SU-DHL-6 (cell line): ENCODE measurements around the gene CNDP1.

Experiments
- H2AFZ ChIP-seq: fragments of 200-600 bp; sonication (generic); 2 replicates; pipeline ENCODE4 v1.6.1; 2014; ENCODE audit warnings: low read depth, mild to moderate bottlenecking, moderate library complexity, mixed read lengths, antibody characterized with exemption, low read length; ENCODE audit not compliant: severe bottlenecking
- H3F3A ChIP-seq: fragments of 200-600 bp; shearing (Covaris generic); 2 replicates; pipeline ENCODE4 v1.6.0; 2016; ENCODE audit warnings: antibody characterized with exemption, mild to moderate bottlenecking; ENCODE audit not compliant: insufficient read depth
- H3K27ac ChIP-seq: fragments of 200-600 bp; sonication (generic); 2 replicates; pipeline ENCODE4 v1.5.1; 2016; ENCODE audit warnings: low read depth, mild to moderate bottlenecking, low read length, moderate library complexity, mixed read lengths
- H3K27me3 ChIP-seq: fragments of 200-600 bp; sonication (generic), shearing (Covaris generic); 2 replicates; pipeline ENCODE4 v1.6.0; 2014; ENCODE audit warnings: mild to moderate bottlenecking, low read length
- H3K36me3 ChIP-seq: fragments of 200-600 bp; sonication (generic); 2 replicates; pipeline ENCODE4 v1.6.1; 2014; ENCODE audit warnings: mild to moderate bottlenecking, low read length, mixed read lengths
- H3K4me2 ChIP-seq: fragments of 300-600, 200-600 bp; shearing (Covaris generic), sonication (generic); 2 replicates; pipeline ENCODE4 v1.6.0; 2014; ENCODE audit warnings: low read length, low read depth, mild to moderate bottlenecking; ENCODE audit not compliant: poor library complexity, severe bottlenecking
- H3K4me3 ChIP-seq: fragments of 200-600 bp; sonication (generic); 2 replicates; pipeline ENCODE4 v1.5.1; 2014; ENCODE audit warnings: antibody characterized with exemption, low read length, mild to moderate bottlenecking, mixed read lengths; ENCODE audit not compliant: insufficient read depth, poor library complexity, severe bottlenecking
- H3K79me2 ChIP-seq: fragments of 200-600 bp; sonication (generic); 2 replicates; pipeline ENCODE4 v1.6.1; 2014; ENCODE audit warnings: mild to moderate bottlenecking, low read length, moderate library complexity; ENCODE audit not compliant: insufficient read depth
- H3K9ac ChIP-seq: fragments of 200-600 bp; sonication (generic); 2 replicates; pipeline ENCODE4 v1.7.0; 2014; ENCODE audit warnings: mild to moderate bottlenecking, low read length
- H3K9me2 ChIP-seq: fragments of 200-600 bp; sonication (generic); replicated peaks from 2 replicates; pipeline ENCODE4 v1.6.1; 2014; ENCODE audit warnings: low read length; ENCODE audit not compliant: insufficient read depth
- H3K9me3 ChIP-seq: fragments of 200-600 bp; sonication (generic); 2 replicates; pipeline ENCODE4 v1.6.1; 2014; ENCODE audit warnings: low read length, mixed read lengths; ENCODE audit not compliant: insufficient read depth
- H4K20me1 ChIP-seq: fragments of 200-600 bp; sonication (generic); 2 replicates; pipeline ENCODE4 v1.6.1; 2014; ENCODE audit warnings: low read depth, mild to moderate bottlenecking, antibody characterized with exemption, low read length, moderate library complexity, mixed read lengths
- CTCF ChIP-seq: fragments of 200-600 bp; sonication (generic); IDR thresholded peaks from one replicate; pipeline ENCODE4 v1.5.1; 2017; ENCODE audit warnings: antibody characterized with exemption, mild to moderate bottlenecking, low read length, moderate library complexity; ENCODE audit not compliant: insufficient read depth, poor library complexity, severe bottlenecking
- EZH2phosphoT487 ChIP-seq: fragments of 200-600 bp; sonication (generic), shearing (Covaris generic); conservative IDR thresholded peaks from 2 replicates; pipeline ENCODE4 v1.6.1; 2018; ENCODE audit warnings: mild to moderate bottlenecking, antibody characterized with exemption, low read length, moderate library complexity, mixed read lengths

CNDP1 gene

DNA sequence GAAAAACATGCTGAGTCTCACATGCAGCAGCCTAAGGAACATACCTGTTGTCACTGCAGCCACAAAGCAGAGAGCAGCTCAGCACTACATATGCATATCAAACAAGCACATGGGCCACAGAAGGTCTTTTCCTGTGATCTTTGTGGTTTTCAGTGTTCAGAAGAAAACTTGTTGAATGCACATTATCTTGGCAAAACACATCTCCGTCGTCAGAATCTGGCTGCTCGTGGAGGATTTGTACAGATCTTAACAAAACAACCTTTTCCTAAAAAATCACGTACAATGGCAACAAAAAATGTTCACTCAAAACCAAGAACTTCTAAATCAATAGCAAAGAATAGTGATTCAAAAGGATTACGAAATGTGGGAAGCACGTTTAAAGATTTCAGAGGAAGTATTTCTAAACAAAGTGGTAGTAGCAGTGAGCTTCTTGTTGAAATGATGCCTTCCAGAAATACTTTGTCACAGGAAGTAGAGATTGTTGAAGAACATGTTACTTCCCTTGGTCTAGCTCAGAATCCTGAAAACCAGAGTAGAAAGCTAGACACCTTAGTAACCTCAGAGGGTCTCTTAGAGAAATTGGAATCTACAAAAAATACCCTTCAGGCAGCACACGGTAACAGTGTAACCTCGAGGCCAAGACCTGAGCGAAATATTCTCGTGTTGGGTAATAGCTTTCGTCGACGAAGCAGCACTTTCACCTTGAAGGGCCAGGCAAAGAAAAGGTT lies 97.5 kb downstream of the CNDP1 start:
- H3K27ac ChIP-seq = no peak overlapping the region
- no peaks in the 10 kb centered on the region for H3K9me2 ChIP-seq
- H3K4me2 ChIP-seq = no peak overlapping the region

DNA sequence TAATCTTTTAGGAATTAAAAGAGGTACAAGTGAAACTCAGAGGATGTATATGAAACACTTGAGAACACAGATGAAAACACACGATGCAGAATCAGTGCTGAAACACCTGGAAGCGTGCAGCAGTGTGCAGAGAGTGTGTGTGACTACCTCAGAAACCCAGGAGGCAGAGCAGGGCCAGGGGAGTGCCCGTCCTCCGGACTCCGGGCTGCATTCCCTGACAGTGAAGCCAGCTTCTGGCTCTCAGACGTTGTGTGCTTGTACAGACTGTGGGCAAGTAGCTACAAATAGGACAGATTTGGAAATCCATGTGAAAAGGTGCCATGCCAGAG lies 98.0 kb downstream of the CNDP1 start:
- Histone ChIP-seq H3K9ac (no peak overlapping the region), H4K20me1 (no peaks in the 10 kb centered on the region), H3K27me3 (no peaks in the 10 kb centered on the region), H2AFZ (no peak overlapping the region), H3K79me2 (peaks cover 18% of the 10 kb centered on the region; the same call in 1 of the 2 replicates), H3K4me2 (no peak overlapping the region), H3K9me3 (no peaks in the 10 kb centered on the region), H3K27ac (no peak overlapping the region), H3K9me2 (no peaks in the 10 kb centered on the region), H3K4me3 (no peak overlapping the region), H3K36me3 (0 out of 2 replicates have a peak, but pooled peaks cover 5% of the 10 kb centered on the region), H3F3A (no peaks in the 10 kb centered on the region)
- TF ChIP-seq CTCF (no peak), EZH2phosphoT487 (no peak)

More for the DNA sequence above, 97.5 kb downstream of the CNDP1 start:
- 0 out of 2 replicates have a peak, but pooled peaks cover 5% of the 10 kb centered on the region for H3K36me3 ChIP-seq
- H2AFZ ChIP-seq = no peak overlapping the region
- no peaks in the 10 kb centered on the region for H4K20me1 ChIP-seq
- no peaks in the 10 kb centered on the region for H3F3A ChIP-seq
- peaks cover 18% of the 10 kb centered on the region; the same call in 1 of the 2 replicates for H3K79me2 ChIP-seq
- no peak overlapping the region for H3K4me3 ChIP-seq
- no peaks in the 10 kb centered on the region for H3K9me3 ChIP-seq
- H3K9ac ChIP-seq = no peak overlapping the region
- no peaks in the 10 kb centered on the region for H3K27me3 ChIP-seq
- TF ChIP-seq CTCF (no peak), EZH2phosphoT487 (no peak)

DNA sequence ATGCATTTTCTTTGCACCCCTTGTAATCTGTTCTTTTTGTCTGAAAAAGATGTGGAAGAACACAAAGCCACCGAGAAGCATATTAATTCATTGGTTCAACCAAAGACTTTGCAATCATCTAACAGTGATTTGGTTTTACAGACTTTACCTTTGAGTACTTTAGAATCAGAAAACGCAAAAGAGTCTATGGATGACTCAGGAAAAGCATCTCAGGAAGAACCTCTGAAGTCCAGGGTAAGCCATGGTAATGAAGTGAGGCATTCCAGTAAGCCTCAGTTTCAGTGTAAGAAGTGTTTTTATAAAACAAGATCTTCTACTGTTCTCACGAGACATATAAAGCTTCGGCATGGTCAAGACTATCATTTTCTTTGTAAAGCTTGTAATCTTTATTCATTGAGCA lies 98.6 kb downstream of the CNDP1 start:
- H4K20me1 ChIP-seq = no peaks in the 10 kb centered on the region
- H3K9me3 ChIP-seq = no peaks in the 10 kb centered on the region
- no peaks in the 10 kb centered on the region for H3F3A ChIP-seq
- no peak overlapping the region for H3K4me2 ChIP-seq
- H3K9me2 ChIP-seq = no peaks in the 10 kb centered on the region
- peaks cover 18% of the 10 kb centered on the region; the same call in 1 of the 2 replicates for H3K79me2 ChIP-seq
- H3K4me3 ChIP-seq = no peak overlapping the region
- no peak overlapping the region for H3K27ac ChIP-seq
- H2AFZ ChIP-seq = no peak overlapping the region
- no peak for TF ChIP-seq CTCF
- no peak for TF ChIP-seq EZH2phosphoT487
- 0 out of 2 replicates have a peak, but pooled peaks cover 5% of the 10 kb centered on the region for H3K36me3 ChIP-seq
- no peaks in the 10 kb centered on the region for H3K27me3 ChIP-seq
- H3K9ac ChIP-seq = no peak overlapping the region
